Fibroblast of upper back skin (primary cell): ENCODE data around the gene MRPS12.
A peak's percentile ranks its signal among the peaks of the same experiment; 100 is the strongest.

Experiments used
- DNase-seq: peaks from one replicate; pipeline ENCODE4 v3.0.0-alpha.2; 2013

Gene MRPS12

GRCh38 chr19:38977445-38978325 is 46.9 kb downstream of the MRPS12 start:
- peak; percentile 48 for DNase-seq

- DNase-seq, result no peak
Measured at GRCh38 chr19:38978326-38978689, 47.6 kb downstream of the MRPS12 start.

- DNase-seq, result no peak
Measured at GRCh38 chr19:38979812-38980211, 49.1 kb downstream of the MRPS12 start.

GRCh38 chr19:38980583-38981374 is 50.0 kb downstream of the MRPS12 start:
- no peak for DNase-seq
